AG09319 (cell line): ENCODE data around the gene DNAH2.

Experiments used
- DNase-seq: peaks from one replicate; pipeline ENCODE4 v3.0.0-alpha.2; 2010; ENCODE audit warnings: low read depth; ENCODE audit errors: extremely low read depth
- CTCF ChIP-seq: IDR thresholded peaks from 2 replicates; pipeline ENCODE4 v1.5.1; 2011; ENCODE audit warnings: low read depth, mild to moderate bottlenecking, inconsistent platforms, low read length, moderate library complexity

The DNAH2 gene

GRCh38 chr17:7880076-7880868 lies 162.7 kb downstream of the DNAH2 start:
- DNase-seq: no peak
- no peak for TF ChIP-seq CTCF

GRCh38 chr17:7881276-7882054 lies 163.9 kb downstream of the DNAH2 start:
- no peak for DNase-seq
- no peak for TF ChIP-seq CTCF

- TF ChIP-seq CTCF: no peak
Observed at GRCh38 chr17:7882068-7882467, 164.5 kb downstream of the DNAH2 start.

GRCh38 chr17:7882629-7883028 lies 165.1 kb downstream of the DNAH2 start:
- no peak for TF ChIP-seq CTCF
- DNase-seq: no peak

More at GRCh38 chr17:7882068-7882467, 164.5 kb downstream of the DNAH2 start:
- DNase-seq: no peak
